GM12878 (cell line): ENCODE measurements around the gene MEIS1. TPM values are rescaled to one million over a fixed set of nuclear protein-coding genes. Genes with fewer than 3 reads are reported as not detected.

Source experiments
- ATAC-seq: fragments of 200-7000 bp; cut with Tn5 transposase; 3 replicates; pipeline ENCODE4 v1.9.1; 2020; ENCODE audit warnings: mild to moderate bottlenecking, moderate library complexity
- BruUV-seq: library from RNA; stranded (reverse); fragments of 400-500 nt; replicated peaks from 2 replicates; lab custom pipeline; 2021; lab: Mats Ljungman, UMichigan
- CTCF ChIA-PET: fragments of 300-600 bp; sonication (Branson Sonifier 250); formaldehyde crosslinking; extraction: SDS; loops from one replicate; lab custom pipeline; 2021; ENCODE audit warnings: inconsistent platforms; lab: Yijun Ruan, JAX
- POLR2A ChIA-PET: fragments of 350-600 bp; formaldehyde crosslinking; extraction: SDS; loops from one replicate; lab custom pipeline; 2021; ENCODE audit warnings: inconsistent platforms; lab: Charles Lee
- RAD21 ChIA-PET: fragments of 300-600 bp; sonication (Branson Sonifier 250); formaldehyde crosslinking; loops from one replicate; lab custom pipeline; 2023; ENCODE audit warnings: antibody characterized with exemption; ENCODE audit not compliant: unreplicated experiment; lab: Charles Lee
- SMC1A ChIA-PET: fragments of 300-600 bp; sonication (Branson Sonifier 250); formaldehyde crosslinking; loops from one replicate; lab custom pipeline; 2023; ENCODE audit not compliant: unreplicated experiment, uncharacterized antibody; lab: Charles Lee
- DNase-seq: peaks from one replicate; pipeline ENCODE4 v3.0.0-alpha.2; 2011; ENCODE audit warnings: low read depth, low spot score
- FAIRE-seq: peaks from 3 replicates; lab custom pipeline; 2011; peaks lifted over from hg19 to GRCh38; lab: Jason Lieb, UNC
- H2AFZ ChIP-seq: 2 replicates; pipeline ENCODE4 v1.6.0; 2011; ENCODE audit warnings: low read depth, low read length, control low read depth; ENCODE audit not compliant: control insufficient read depth
- H3K27ac ChIP-seq: 2 replicates; pipeline ENCODE4 v1.5.1; 2011; ENCODE audit warnings: control low read depth; ENCODE audit not compliant: control insufficient read depth, insufficient read depth
- H3K27me3 ChIP-seq, 2 experiments: replicated peaks in 1 of 2; 2 replicates each; pipeline versions ENCODE4 v1.6.0 to v1.6.1; 2011; ENCODE audit warnings: low read length in 1 of 2; ENCODE audit not compliant: control insufficient read depth in 2 of 2, insufficient read depth in 2 of 2
- H3K36me3 ChIP-seq, 2 experiments: 2 replicates each; pipeline ENCODE4 v1.5.1; 2011; ENCODE audit warnings: low read length in 1 of 2; ENCODE audit not compliant: control insufficient read depth in 2 of 2, insufficient read depth in 2 of 2
- H3K4me1 ChIP-seq: 2 replicates; pipeline ENCODE4 v1.6.1; 2011; ENCODE audit warnings: mild to moderate bottlenecking, low read length, moderate library complexity, mixed read lengths; ENCODE audit not compliant: control insufficient read depth, insufficient read depth
- H3K4me2 ChIP-seq: 2 replicates; pipeline ENCODE4 v1.6.0; 2011; ENCODE audit warnings: control low read depth; ENCODE audit not compliant: control insufficient read depth, insufficient read depth
- H3K4me3 ChIP-seq: fragments of 200-600 bp; sonication (generic); 2 replicates; pipeline ENCODE4 v1.5.1; 2016
- H3K79me2 ChIP-seq: 2 replicates; pipeline ENCODE4 v1.6.0; 2011; ENCODE audit warnings: low read length; ENCODE audit not compliant: control insufficient read depth, insufficient read depth
- H3K9ac ChIP-seq: 2 replicates; pipeline ENCODE4 v1.8.0; 2011; ENCODE audit warnings: low read length, control low read depth, mixed read lengths; ENCODE audit not compliant: control insufficient read depth, insufficient read depth
- H3K9me3 ChIP-seq: replicated peaks from 3 replicates; pipeline ENCODE4 v1.5.1; 2011; ENCODE audit warnings: mild to moderate bottlenecking, low read length; ENCODE audit not compliant: control insufficient read depth, insufficient read depth
- H4K20me1 ChIP-seq: 2 replicates; pipeline ENCODE4 v1.6.0; 2011; ENCODE audit not compliant: control insufficient read depth, insufficient read depth
- IKZF2 ChIP-seq, 2 experiments: fragments of 450-650 bp; IDR thresholded peaks; 2 replicates each; pipeline ENCODE4 v1.6.1; 2017; ENCODE audit warnings: mild to moderate bottlenecking in 2 of 2, moderate library complexity in 2 of 2
- JUND ChIP-seq: IDR thresholded peaks from 2 replicates; pipeline ENCODE4 v1.6.1; 2012; ENCODE audit warnings: low read depth, mild to moderate bottlenecking, low read length, improper control_type of control experiment, moderate library complexity
- MYC ChIP-seq: IDR thresholded peaks from 2 replicates; pipeline ENCODE4 v1.6.1; 2011; ENCODE audit warnings: mild to moderate bottlenecking, low read length, moderate library complexity, inconsistent platforms; ENCODE audit not compliant: insufficient read depth, insufficient replicate concordance, insufficient read length, severe bottlenecking
- NFYA ChIP-seq: IDR thresholded peaks from 2 replicates; pipeline ENCODE4 v1.6.1; 2011; ENCODE audit warnings: low read depth, mild to moderate bottlenecking, low read length, improper control_type of control experiment, borderline replicate concordance
- SUPT20H ChIP-seq: IDR thresholded peaks from 2 replicates; pipeline ENCODE4 v1.6.1; 2011; ENCODE audit warnings: low read depth, mild to moderate bottlenecking, low read length, moderate library complexity, borderline replicate concordance; ENCODE audit not compliant: control insufficient read depth
- ZNF384 ChIP-seq: IDR thresholded peaks from 2 replicates; pipeline ENCODE4 v1.6.1; 2012; ENCODE audit warnings: low read depth, mild to moderate bottlenecking, low read length, improper control_type of control experiment, borderline replicate concordance
- ZSCAN29 ChIP-seq: fragments of 450-650 bp; IDR thresholded peaks from 2 replicates; pipeline ENCODE4 v1.6.1; 2017; ENCODE audit warnings: mild to moderate bottlenecking, moderate library complexity
- WGBS: methylation state at CpG from one replicate; pipeline ENCODE4 v1.1.6; 2016; ENCODE audit warnings: low lambda C conversion rate; ENCODE audit not compliant: insufficient replicate concordance, insufficient coverage; ENCODE audit errors: missing lambda C conversion rate; 5-methylcytosine and 5-hydroxymethylcytosine counted together
- in situ Hi-C: fragments of 300-500 bp; cut with MboI; formaldehyde crosslinking; loops from 9 replicates; pipeline ENCODE4 v1.14.3; 2018; ENCODE audit warnings: mixed read lengths
- intact Hi-C: fragments of 100-400 bp; cut with micrococcal nuclease; formaldehyde crosslinking; loops from one replicate; pipeline ENCODE4 v1.14.2; 2022; ENCODE audit not compliant: unreplicated experiment
- polyA plus RNA-seq, 11 experiments: library from polyadenylated mRNA; depleted of rRNA in 4 of 11; unstranded in 6 of 11; stranded (reverse) in 5 of 11; fragments of >200 nt; fragmentation: Nextera tagmentation in 4 of 11; fragmentation: Illumina TruSeq in 1 of 11; extraction: Ambion mirVana in 4 of 11; extraction: Trizol in 1 of 11; gene quantifications; 1 replicate in 1 of 11; 2 replicates in 10 of 11; pipeline versions ENCODE4 v1.2.1 to v1.2.3, GENCODE V29; 2011 to 2016; ENCODE audit warnings: inconsistent platforms in 2 of 11, missing spikeins in 2 of 11, low read depth in 1 of 11
- total RNA-seq, 4 experiments: library from RNA; depleted of rRNA in 3 of 4; stranded (reverse); fragments of >200 nt in 3 of 4; fragmentation: Illumina TruSeq in 1 of 4; extraction: Trizol in 1 of 4; gene quantifications; 2 replicates each; pipeline versions ENCODE4 v1.2.1 to v1.2.3, GENCODE V29; 2013 to 2021
- TF ChIP-seq, protein P1 (sequence below): IDR thresholded peaks from 2 replicates; pipeline ENCODE4 v1.6.1; 2011; ENCODE audit warnings: mild to moderate bottlenecking, low read depth, low read length, moderate library complexity; ENCODE audit not compliant: insufficient replicate concordance
- TF ChIP-seq, protein P2 (sequence below): IDR thresholded peaks from 2 replicates; pipeline ENCODE4 v1.6.1; 2011; ENCODE audit warnings: borderline replicate concordance, low read depth, mild to moderate bottlenecking, moderate library complexity, mixed read lengths, low read length; ENCODE audit not compliant: insufficient read depth; ENCODE audit errors: extremely low read length
- TF ChIP-seq, protein P3 (sequence below): IDR thresholded peaks from 2 replicates; pipeline ENCODE4 v1.6.1; 2012; ENCODE audit warnings: low read depth, low read length, improper control_type of control experiment

MEIS1 gene
- total and polyA plus RNA-seq, 10 of the 15 experiments (the other 5 are each of a cell fraction or from before 2014, with no cell fraction given) = 0.04 to 0.31 (median 0.14) TPM; not detected in 6

DNA sequence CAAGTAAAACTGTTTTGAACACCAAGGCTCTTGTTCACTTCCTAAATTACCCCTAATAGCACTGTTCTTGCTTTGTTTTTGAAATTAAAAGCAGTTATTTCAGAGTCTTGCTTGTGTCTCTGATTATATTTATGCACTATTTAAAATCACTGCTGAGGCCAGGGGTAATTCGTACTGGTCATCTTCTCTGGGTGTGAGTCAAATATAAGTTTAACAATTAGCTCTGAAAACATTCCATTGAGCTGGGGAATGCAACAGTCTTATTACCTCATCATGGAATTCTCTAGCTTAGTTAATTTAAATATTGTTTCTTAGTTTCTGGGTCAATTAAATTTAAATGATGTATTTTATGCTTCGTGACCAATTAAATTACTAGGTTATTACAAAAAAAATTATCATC, 135.0 kb downstream of the MEIS1 start (continued):
- TF ChIP-seq JUND (no peak), ZNF384 (no peak), IKZF2 (IDR thresholded peaks at IDR 0.05) (no peak), MYC (no peak)
- TF ChIP-seq, protein P1, sequence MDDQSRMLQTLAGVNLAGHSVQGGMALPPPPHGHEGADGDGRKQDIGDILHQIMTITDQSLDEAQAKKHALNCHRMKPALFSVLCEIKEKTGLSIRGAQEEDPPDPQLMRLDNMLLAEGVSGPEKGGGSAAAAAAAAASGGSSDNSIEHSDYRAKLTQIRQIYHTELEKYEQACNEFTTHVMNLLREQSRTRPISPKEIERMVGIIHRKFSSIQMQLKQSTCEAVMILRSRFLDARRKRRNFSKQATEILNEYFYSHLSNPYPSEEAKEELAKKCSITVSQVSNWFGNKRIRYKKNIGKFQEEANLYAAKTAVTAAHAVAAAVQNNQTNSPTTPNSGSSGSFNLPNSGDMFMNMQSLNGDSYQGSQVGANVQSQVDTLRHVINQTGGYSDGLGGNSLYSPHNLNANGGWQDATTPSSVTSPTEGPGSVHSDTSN = no peak
- TF ChIP-seq, protein P2, sequence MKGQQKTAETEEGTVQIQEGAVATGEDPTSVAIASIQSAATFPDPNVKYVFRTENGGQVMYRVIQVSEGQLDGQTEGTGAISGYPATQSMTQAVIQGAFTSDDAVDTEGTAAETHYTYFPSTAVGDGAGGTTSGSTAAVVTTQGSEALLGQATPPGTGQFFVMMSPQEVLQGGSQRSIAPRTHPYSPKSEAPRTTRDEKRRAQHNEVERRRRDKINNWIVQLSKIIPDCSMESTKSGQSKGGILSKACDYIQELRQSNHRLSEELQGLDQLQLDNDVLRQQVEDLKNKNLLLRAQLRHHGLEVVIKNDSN = no peak

DNA sequence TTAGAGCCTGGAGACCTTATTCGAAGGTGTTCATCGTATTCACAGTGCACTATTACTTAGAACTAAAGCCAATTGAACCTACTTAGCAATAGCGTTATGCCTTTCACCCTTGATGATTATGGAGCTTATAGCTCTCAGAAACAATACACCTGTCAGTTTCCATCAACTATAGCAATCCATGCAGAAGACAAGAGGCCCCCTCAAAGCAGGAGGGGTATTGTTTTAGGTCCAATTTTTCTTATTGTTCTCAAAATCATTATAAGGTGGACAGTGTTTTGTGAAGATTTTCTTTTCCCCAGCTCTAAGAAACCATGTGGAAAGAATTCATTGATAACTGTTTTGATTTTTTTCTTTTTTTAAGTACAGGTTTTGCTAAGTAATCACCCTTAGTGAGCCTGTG, 135.5 kb downstream of the MEIS1 start:
- no peak for DNase-seq
- TF ChIP-seq SUPT20H (no peak), ZSCAN29 (no peak), NFYA (no peak)
- TF ChIP-seq, protein P3, sequence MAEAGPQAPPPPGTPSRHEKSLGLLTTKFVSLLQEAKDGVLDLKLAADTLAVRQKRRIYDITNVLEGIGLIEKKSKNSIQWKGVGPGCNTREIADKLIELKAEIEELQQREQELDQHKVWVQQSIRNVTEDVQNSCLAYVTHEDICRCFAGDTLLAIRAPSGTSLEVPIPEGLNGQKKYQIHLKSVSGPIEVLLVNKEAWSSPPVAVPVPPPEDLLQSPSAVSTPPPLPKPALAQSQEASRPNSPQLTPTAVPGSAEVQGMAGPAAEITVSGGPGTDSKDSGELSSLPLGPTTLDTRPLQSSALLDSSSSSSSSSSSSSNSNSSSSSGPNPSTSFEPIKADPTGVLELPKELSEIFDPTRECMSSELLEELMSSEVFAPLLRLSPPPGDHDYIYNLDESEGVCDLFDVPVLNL = no peak
- ChIA-PET CTCF (no interaction called here), SMC1A (no interaction called here), RAD21 (no interaction called here), POLR2A (no interaction called here)
- Histone ChIP-seq H3K36me3 (no peaks in the 10 kb centered on the region), H3K4me3 (no peak overlapping the region), H3K27me3 (no peaks in the 10 kb centered on the region; a peak in 2 of 4 replicates), H3K4me2 (no peak overlapping the region), H3K9me3 (no peaks in the 10 kb centered on the region), H3K27ac (no peak overlapping the region), H3K4me1 (no peaks in the 10 kb centered on the region), H4K20me1 (no peaks in the 10 kb centered on the region), H2AFZ (no peak overlapping the region), H3K9ac (no peak overlapping the region), H3K79me2 (no peaks in the 10 kb centered on the region)
- intact Hi-C loops = no loop called here
- FAIRE-seq = no peak
- no TSS peak for BruUV-seq
- no peak for ATAC-seq
- WGBS = 49% methylated on average over 3 of the region's 3 CpGs
- in situ Hi-C loops = no loop called here
